NK-92 (cell line): ENCODE measurements around the gene ATP8B4.

ENCODE experiments used
- DNase-seq: peaks from one replicate; lab custom pipeline; 2025; ENCODE audit not compliant: unreplicated experiment; lab: John Stamatoyannopoulos, UW

ATP8B4 gene

GRCh38 chr15:49901996-49902684 is 216.9 kb downstream of the ATP8B4 start:
- no peak for DNase-seq

DNA sequence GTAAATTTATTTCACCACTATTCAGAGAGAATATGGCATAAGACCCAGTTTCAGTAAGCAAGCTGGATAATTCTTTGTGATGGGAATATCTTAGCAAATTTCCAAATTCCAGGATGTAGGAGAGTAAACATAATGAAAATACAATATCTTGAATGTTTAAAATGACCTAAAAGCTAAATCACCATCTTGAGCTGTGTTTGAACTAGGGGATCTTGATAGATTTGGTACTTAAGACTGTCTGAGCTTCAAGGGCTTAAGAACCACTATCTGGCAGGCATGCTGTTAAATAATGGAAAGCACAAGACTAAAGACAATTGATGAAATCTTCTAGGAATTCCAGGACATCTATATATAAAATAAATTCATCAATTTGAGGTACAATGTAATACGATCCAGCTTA is 217.7 kb downstream of the ATP8B4 start:
- DNase-seq = no peak

DNA sequence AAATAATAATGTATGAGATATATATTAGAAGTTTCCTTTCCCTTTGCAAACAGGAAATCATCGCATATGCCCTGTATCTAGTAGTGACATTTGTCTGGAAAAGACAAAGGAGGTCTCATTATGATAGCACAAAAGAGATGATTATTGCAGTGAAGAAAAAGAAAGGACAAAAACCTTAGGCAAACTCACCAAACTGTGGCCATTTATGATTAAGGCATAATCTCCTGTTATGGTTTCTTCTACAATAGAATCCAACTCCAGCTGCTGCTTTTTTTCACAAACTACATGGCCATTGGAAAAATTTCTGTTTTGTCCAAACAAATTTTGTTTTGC is 218.2 kb downstream of the ATP8B4 start:
- no peak for DNase-seq

DNA sequence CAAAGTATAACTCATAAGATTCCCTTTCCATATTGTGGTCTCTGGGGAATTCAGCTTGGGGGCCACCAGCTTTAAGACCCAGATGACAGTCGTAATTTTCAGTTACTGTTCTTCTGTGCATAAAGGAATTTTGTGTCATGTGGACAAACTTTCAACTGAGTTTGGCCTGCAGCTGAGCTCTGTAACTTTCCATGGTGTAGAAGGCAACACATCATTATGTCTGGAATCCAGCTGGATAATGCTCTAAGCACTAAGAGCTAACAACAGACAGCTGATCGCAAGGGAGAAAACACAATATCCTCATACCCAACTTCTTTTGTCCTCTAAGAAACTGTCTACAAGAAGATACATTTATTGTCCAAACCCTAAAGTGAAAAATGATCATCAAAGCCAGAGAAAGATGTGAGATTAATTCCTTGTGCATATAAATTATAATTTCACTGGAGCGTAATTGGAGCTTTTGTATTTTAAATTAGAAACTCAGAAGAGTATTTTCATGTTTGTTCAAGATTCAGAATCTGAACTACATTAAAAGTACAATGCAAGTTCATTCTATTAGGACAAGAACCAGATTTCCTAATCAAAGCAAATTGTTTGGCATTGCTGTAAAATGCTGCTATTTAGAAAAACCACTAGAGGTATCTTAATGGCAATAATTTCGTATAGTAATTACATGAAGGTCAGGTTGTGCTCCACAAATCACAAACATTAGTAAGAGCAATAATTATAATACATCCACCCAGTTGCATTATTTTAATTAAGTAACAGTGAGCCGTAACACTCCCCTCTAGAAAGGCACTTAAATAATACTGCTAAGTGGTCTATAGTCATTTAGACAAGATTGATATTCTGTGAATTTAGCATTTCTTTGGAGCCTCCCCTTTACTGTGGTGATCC is 218.8 kb downstream of the ATP8B4 start:
- DNase-seq = no peak

- DNase-seq = no peak
Measured at GRCh38 chr15:49898575-49899283, 220.3 kb downstream of the ATP8B4 start.

- DNase-seq = no peak
Measured at GRCh38 chr15:49898097-49898496, 220.9 kb downstream of the ATP8B4 start.

- DNase-seq = no peak
Measured at GRCh38 chr15:49895347-49896223, 223.4 kb downstream of the ATP8B4 start.

DNA sequence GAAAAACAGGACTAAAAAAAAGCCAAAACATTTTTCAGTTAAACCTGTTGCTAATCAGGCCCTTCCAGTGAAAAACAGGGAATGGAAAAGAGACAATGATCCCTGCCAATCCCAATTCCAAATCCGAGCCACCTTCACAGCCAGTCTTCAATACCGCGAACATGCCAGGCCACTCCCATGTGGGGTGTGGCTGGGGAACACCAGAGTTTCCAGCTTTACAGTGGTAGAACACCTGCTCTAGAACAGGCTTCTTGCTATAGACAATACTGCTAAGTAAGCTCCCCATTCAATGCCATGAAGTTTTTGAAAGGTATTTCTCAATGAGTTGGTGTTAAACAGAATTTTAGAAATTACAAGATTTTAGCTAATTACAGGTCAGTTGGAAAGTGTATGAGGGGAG is 228.3 kb downstream of the ATP8B4 start:
- no peak for DNase-seq

- DNase-seq = no peak
Measured at GRCh38 chr15:49889536-49889935, 229.5 kb downstream of the ATP8B4 start.

GRCh38 chr15:49888734-49889133 is 230.3 kb downstream of the ATP8B4 start:
- DNase-seq = no peak

DNA sequence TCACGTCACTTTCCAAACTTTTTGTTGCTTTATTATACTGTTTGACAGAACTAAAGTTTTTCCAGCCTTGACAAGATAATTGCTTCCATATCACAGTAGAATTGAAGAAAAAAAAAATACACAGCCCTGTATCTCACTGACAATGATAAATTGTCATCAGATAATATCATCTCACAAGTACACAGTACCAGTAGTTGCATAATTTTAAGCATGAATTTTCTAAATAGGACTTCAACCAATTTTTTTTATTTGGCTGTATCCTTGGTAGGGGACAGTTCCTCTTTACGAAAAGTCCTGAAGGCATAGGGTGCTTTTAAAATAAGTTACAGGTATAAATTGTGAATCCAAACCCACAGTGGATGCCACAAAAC is 230.7 kb downstream of the ATP8B4 start:
- no peak for DNase-seq

DNA sequence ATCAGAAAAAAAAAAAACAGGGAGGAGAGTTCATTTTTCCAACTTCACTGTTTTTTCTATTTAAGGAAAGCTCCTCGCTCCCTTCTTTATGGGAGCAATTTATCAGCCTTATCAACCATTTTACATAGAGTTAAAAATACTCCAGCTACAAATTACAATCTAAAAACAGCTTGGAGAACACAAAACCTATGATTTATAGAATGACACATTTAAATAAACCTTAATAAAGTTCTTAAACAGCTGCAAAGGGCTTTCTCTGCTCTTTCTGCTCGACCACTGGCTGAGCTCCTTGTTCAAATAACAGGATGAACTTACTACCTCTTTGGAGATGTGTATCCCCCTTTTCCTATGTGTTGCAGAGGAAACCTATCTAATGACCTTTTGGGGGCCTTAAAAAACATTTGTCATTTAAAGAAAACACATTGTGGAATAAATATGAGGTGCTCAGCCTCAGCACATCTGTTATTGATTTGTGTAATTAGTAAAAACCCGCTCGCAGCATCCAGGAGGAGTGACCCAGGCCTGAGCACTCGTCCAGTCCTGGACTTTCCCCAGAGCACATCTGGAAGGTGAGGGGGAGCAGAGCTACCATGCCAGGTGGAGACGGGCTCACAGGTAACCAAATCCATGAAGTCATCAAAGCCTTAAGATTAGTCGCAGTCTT is 231.2 kb downstream of the ATP8B4 start:
- no peak for DNase-seq

GRCh38 chr15:49883121-49883520 is 235.9 kb downstream of the ATP8B4 start:
- no peak for DNase-seq

DNA sequence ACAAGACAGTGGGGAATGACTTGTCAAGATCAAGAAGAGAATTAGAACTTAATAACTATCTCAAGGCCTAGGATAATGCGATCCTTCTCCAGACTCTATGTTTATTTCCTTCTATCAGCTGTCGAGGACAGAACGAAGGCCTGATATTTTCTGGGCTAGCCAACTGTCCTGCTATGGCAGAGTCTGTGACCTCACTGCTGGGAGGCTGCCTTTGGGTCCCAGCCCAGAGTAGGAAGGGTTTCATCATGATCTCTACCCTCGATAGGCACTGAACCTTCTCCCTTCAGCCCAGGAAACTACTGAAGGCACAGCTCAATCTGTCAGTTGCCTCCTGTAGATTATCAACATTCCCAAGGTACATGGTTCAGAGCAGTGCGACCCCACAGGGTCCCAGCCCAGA is 237.2 kb downstream of the ATP8B4 start:
- DNase-seq = no peak

- no peak for DNase-seq
Measured at GRCh38 chr15:49881433-49881832, 237.6 kb downstream of the ATP8B4 start.

DNA sequence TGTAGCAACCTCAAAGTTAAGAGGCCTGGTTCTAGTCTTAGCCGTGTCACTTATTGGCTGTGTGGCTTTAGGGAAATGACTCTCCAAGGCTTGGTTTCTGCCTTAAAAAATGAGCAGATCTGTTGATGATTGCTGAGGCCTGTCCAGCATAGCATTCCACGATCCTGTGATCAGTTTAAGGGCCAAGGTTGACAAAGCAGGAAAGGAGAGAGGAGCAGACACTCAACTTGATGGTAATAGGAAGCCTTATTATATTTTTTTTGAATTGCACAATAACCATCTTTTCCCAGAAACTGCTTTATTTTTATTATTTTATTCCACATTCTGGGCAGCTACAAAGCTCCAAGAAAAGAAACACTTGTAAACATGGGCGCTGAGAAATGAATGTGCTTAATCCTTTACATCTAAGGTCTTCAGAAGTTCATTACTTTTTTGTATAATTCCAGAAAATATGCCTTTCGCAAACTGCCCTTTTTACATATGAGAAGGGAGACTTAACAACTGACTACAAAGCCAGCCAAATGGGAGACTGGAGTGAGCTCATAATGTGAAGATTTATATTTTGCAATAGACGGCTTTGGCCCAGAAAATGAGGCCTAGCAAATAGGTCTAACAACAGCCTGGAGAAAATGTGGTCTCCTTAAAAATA is 241.0 kb downstream of the ATP8B4 start:
- no peak for DNase-seq

GRCh38 chr15:49877117-49877872 is 241.7 kb downstream of the ATP8B4 start:
- DNase-seq = no peak

DNA sequence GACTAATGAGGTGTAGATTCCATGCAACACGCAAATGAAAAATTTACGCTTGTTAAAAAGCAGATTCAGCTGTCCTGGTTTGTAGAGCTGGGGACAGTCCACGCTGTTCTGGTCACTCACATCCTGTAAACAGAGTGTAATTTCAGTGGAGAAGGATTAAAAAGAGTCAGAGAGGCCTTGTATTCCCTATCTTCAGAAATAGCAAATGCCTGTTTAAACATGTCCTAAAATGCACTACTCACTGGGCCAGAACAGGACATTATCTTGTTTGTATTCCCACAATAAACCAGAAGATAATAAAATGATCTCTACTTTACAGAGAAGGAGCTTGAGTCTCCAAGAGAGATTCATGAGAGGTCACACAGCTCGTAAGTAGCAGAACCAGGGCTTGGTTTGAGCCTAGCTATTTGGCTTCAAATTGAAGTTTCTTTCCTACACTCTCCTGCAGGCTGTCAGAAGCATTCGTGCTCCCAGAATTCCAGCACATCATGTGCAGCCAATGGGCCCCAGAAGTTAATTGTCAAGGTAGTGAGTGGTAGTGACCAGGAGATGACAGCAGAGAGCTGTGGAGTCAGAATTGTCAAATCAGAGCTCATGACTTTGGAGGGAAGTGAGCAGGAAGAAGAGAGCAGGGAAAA is 242.5 kb downstream of the ATP8B4 start:
- DNase-seq = no peak

GRCh38 chr15:49875392-49875791 is 243.6 kb downstream of the ATP8B4 start:
- no peak for DNase-seq
